ENCODE measurements around the gene LYSMD1.

DNA sequence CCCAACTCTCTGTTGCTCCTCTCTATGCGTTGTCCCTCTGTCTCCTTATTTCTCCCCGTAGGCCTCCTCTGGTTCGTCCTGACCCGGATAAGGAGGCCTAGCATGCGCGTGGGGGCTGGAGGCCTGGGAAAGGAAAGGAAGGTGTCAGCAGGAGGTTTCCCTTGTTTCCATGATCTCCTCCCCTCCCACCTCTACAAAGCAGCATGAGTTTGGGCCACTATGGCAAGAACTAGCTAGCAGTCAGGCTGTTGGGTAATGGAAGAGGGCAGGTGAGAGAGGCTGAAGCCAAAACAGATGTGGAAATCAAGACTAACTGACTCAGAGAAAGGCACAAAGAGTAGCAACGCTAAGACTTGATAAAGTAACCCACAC, 18.6 kb downstream of the LYSMD1 start:
- TF ChIP-seq EZH2 (optimal IDR thresholded peaks at IDR 0.05; ENCODE audit: low read depth, low read length): no peak
- no peak for TF ChIP-seq CTCF (IDR thresholded peaks at IDR 0.05; ENCODE audit: low read length)
- TF ChIP-seq EZH2phosphoT487 (IDR thresholded peaks at IDR 0.05; ENCODE audit: low read length): no peak
